ENCODE results near the gene SNUPN. TPM values are rescaled to one million over a fixed set of nuclear protein-coding genes. Genes with fewer than 3 reads are reported as not detected.
"Not testable (repeated sequence)": the region's sequence is repeated elsewhere in the genome, so short reads cannot be mapped to it uniquely, and the experiment has no call there.

SNUPN gene
- total RNA-seq, 1 experiment from 2014 or later, result 27.9 TPM

DNA sequence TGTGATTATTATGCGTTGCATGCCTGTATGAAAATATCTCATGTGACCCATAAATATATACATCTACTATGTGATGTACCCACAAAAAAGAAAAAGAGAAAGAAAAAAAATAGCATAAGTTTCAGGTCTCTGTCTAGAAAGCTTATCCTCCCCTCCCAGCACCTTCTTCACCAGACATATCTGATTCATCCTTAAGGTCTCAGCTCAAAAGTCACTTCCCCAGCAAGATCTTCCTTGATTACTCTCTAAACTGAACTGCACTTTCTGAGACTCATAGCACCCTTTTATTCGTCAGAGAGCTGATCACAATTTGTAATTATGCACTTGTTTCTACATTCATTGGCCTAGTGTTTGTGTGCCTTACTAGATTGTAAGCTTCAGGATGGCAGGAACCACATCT, 35.3 kb downstream of the SNUPN start (continued):
- TF ChIP-seq ZNF121 (CRISPR knock-in tag; IDR thresholded peaks at IDR 0.05) (no peak), NFYB (CRISPR knock-in tag; conservative IDR thresholded peaks at IDR 0.05; ENCODE audit: low read depth) (no peak), MYBL2 (CRISPR knock-in tag; IDR thresholded peaks at IDR 0.05) (no peak), NR1H2 (CRISPR knock-in tag; IDR thresholded peaks at IDR 0.05) (no peak)
- TF ChIP-seq, protein P1, sequence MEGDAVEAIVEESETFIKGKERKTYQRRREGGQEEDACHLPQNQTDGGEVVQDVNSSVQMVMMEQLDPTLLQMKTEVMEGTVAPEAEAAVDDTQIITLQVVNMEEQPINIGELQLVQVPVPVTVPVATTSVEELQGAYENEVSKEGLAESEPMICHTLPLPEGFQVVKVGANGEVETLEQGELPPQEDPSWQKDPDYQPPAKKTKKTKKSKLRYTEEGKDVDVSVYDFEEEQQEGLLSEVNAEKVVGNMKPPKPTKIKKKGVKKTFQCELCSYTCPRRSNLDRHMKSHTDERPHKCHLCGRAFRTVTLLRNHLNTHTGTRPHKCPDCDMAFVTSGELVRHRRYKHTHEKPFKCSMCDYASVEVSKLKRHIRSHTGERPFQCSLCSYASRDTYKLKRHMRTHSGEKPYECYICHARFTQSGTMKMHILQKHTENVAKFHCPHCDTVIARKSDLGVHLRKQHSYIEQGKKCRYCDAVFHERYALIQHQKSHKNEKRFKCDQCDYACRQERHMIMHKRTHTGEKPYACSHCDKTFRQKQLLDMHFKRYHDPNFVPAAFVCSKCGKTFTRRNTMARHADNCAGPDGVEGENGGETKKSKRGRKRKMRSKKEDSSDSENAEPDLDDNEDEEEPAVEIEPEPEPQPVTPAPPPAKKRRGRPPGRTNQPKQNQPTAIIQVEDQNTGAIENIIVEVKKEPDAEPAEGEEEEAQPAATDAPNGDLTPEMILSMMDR (IDR thresholded peaks at IDR 0.05), result no peak
- TF ChIP-seq, protein P2, sequence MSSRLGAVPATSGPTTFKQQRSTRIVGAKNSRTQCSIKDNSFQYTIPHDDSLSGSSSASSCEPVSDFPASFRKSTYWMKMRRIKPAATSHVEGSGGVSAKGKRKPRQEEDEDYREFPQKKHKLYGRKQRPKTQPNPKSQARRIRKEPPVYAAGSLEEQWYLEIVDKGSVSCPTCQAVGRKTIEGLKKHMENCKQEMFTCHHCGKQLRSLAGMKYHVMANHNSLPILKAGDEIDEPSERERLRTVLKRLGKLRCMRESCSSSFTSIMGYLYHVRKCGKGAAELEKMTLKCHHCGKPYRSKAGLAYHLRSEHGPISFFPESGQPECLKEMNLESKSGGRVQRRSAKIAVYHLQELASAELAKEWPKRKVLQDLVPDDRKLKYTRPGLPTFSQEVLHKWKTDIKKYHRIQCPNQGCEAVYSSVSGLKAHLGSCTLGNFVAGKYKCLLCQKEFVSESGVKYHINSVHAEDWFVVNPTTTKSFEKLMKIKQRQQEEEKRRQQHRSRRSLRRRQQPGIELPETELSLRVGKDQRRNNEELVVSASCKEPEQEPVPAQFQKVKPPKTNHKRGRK (CRISPR knock-in tag; IDR thresholded peaks at IDR 0.05; ENCODE audit: borderline replicate concordance), result no peak
- TF ChIP-seq, protein P3, sequence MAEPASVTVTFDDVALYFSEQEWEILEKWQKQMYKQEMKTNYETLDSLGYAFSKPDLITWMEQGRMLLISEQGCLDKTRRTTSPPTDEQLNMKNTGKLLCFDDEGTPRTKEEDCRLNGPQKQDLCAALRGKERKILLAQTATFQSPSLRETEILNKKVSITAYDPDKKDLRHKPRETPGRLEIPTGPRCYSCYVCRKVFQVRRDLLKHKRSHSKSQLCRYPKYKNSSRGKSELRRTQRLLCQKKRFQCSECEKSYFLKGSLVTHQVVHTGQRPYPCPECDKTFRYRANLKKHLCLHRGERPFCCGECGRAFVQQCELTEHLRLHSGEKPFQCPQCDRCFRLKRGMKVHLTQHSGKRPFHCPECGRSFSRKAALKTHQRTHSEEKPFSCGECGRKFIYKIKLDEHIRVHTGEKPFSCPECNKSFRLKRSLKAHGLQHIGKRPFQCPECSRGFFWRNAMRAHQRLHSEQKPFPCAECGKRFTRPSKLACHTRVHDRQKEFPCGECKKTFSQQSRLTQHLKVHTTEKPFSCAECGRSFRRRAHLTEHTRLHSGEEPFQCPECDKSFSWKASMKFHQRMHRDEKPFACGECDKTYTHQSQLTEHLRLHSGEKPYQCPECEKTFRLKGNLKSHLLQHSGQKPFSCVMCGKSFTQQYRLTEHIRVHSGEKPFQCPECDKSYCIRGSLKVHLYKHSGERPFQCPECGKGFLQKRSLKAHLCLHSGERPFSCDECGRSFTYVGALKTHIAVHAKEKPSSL (CRISPR knock-in tag; conservative IDR thresholded peaks at IDR 0.05), result no peak

DNA sequence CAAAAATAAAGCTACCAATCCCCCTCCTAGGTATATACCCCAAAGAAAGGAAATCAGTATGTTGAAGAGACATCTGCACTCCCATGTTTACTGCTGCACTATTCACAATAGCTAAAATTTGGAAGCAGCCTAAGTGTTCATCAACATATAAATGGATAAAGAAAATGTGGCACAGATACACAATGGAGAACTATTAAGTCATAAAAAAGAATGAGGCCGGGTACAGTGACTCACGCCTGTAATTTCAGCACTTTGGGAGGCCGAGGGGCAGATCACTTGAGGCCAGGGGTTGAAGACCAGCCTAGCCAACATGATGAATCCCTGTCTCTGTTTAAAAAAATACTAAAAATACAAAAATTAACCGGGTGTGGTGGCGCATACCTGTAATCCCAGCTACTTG, 36.5 kb downstream of the SNUPN start:
- ATAC-seq (no peak), DNase-seq (ENCODE audit: low spot score) (no peak)
- Mint-ChIP-seq H3K27me3 (ENCODE audit: low read depth) (no peaks in the 10 kb centered on the region), H3K36me3 (peaks cover 15% of the 10 kb centered on the region), H3K9me3 (no peaks in the 10 kb centered on the region), H3K27ac (no peak overlapping the region), H3K4me1 (peaks cover 2% of the 10 kb centered on the region), H3K4me3 (no peak overlapping the region)
- POLR2A ChIA-PET, result no interaction called here
- CTCF ChIA-PET, result no interaction called here
- TF ChIP-seq, protein P2 (CRISPR knock-in tag; IDR thresholded peaks at IDR 0.05; ENCODE audit: borderline replicate concordance), result no peak

DNA sequence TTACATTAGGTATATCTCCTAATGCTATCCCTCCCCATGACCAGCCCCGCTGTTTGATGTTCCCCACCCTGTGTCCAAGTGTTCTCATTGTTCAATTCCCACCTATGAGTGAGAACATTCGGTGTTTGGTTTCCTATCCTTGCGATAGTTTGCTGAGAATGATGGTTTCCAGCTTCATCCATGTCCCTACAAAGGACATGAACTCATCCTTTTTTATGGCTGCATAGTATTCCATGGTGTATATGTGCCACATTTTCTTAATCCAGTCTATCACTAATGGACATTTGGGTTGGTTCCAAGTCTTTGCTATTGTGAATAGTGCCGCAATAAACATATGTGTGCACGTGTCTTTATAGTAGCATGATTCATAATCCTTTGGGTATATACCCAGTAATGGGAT, 39.1 kb downstream of the SNUPN start:
- DNase-seq (ENCODE audit: low spot score); CTCF ChIA-PET; POLR2A ChIA-PET; ATAC-seq; H3K4me1 Mint-ChIP-seq; H3K27ac Mint-ChIP-seq; H3K27me3 Mint-ChIP-seq (ENCODE audit: low read depth); H3K9me3 Mint-ChIP-seq; H3K4me3 Mint-ChIP-seq: not testable (repeated sequence)
- H3K36me3 Mint-ChIP-seq, result peaks cover 15% of the 10 kb centered on the region

DNA sequence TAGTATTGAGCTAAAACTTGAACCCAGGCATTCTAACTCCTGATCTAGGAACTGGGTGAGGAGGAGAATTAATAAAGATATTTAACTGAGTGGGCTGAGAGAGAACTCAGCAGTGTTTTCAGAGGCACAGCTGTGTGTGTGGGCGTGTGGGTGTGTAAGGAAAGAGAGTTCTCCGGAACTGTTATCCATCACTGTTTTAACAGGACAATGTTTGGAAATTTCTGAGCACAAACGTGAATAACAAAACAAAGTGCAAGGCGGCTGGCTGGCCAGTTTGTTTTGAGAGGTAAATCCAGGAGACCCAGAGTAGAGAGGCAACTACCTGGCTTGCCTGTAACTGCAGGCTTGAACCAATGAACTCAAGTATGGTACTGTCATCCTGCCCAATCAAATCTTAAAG, 41.4 kb downstream of the SNUPN start:
- peaks cover 11% of the 10 kb centered on the region for H3K36me3 Mint-ChIP-seq
- H3K9me3 Mint-ChIP-seq, result no peaks in the 10 kb centered on the region
- H3K4me1 Mint-ChIP-seq, result peaks cover 15% of the 10 kb centered on the region
- ChIA-PET POLR2A (no interaction called here), CTCF (no interaction called here)
- no peaks in the 10 kb centered on the region for H3K27me3 Mint-ChIP-seq (ENCODE audit: low read depth)
- no peak for TF ChIP-seq JAZF1 (CRISPR knock-in tag; IDR thresholded peaks at IDR 0.05)
- TF ChIP-seq ESRRA (CRISPR knock-in tag; IDR thresholded peaks at IDR 0.05; ENCODE audit: borderline replicate concordance), result no peak
- ATAC-seq, result peak; percentile 19; the same call in 1 of the 2 replicates
- DNase-seq (ENCODE audit: low spot score), result no peak
- H3K4me3 Mint-ChIP-seq, result no peak overlapping the region
- H3K27ac Mint-ChIP-seq, result peak overlapping the region; percentile 86

DNA sequence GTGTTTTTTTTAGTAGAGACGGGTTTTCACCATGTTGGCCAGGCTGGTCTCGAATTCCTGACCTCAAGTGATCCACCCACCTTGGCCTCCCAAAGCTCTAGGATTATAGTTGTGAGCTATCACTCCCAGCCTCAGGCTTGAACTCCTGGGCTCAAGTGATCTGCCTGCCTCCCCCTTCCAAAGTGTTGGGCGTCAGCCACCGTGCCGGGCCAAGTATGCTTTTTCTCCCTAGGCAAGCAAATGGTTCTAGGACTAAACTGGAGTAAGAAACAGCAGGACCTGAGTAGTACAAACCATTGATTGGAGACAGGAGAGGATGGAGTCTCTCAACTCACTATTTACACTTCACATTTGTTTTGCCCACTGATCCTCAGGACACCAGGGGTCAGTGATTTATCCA, 41.8 kb downstream of the SNUPN start:
- Mint-ChIP-seq H3K4me1 (peaks cover 15% of the 10 kb centered on the region), H3K9me3 (no peaks in the 10 kb centered on the region), H3K27me3 (ENCODE audit: low read depth) (no peaks in the 10 kb centered on the region), H3K36me3 (peaks cover 11% of the 10 kb centered on the region), H3K4me3 (no peak overlapping the region), H3K27ac (peak overlapping the region; percentile 86)
- CTCF ChIA-PET, result no interaction called here
- ATAC-seq, result no peak
- POLR2A ChIA-PET, result interaction anchor here (0.5 kb wide), 1 partner anchor 51 kb away, joined by 4 read pairs; no protein-coding TSS in a partner anchor
- TF ChIP-seq, protein P4, sequence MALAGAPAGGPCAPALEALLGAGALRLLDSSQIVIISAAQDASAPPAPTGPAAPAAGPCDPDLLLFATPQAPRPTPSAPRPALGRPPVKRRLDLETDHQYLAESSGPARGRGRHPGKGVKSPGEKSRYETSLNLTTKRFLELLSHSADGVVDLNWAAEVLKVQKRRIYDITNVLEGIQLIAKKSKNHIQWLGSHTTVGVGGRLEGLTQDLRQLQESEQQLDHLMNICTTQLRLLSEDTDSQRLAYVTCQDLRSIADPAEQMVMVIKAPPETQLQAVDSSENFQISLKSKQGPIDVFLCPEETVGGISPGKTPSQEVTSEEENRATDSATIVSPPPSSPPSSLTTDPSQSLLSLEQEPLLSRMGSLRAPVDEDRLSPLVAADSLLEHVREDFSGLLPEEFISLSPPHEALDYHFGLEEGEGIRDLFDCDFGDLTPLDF (CRISPR knock-in tag; IDR thresholded peaks at IDR 0.05), result no peak
- TF ChIP-seq, protein P5, sequence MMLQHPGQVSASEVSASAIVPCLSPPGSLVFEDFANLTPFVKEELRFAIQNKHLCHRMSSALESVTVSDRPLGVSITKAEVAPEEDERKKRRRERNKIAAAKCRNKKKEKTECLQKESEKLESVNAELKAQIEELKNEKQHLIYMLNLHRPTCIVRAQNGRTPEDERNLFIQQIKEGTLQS (CRISPR knock-in tag; conservative IDR thresholded peaks at IDR 0.05), result no peak
- TF ChIP-seq, protein P6, sequence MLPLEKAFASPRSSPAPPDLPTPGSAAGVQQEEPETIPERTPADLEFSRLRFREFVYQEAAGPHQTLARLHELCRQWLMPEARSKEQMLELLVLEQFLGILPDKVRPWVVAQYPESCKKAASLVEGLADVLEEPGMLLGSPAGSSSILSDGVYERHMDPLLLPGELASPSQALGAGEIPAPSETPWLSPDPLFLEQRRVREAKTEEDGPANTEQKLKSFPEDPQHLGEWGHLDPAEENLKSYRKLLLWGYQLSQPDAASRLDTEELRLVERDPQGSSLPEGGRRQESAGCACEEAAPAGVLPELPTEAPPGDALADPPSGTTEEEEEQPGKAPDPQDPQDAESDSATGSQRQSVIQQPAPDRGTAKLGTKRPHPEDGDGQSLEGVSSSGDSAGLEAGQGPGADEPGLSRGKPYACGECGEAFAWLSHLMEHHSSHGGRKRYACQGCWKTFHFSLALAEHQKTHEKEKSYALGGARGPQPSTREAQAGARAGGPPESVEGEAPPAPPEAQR (CRISPR knock-in tag; IDR thresholded peaks at IDR 0.05), result no peak
- TF ChIP-seq ZNF671 (CRISPR knock-in tag; IDR thresholded peaks at IDR 0.05) (no peak), ZNF219 (CRISPR knock-in tag; IDR thresholded peaks at IDR 0.05; ENCODE audit: borderline replicate concordance) (no peak)
- no peak for DNase-seq (ENCODE audit: low spot score)

All from WTC11 (cell line).